HG03066 (cell line): ENCODE results near the gene KRTAP1-1.
"Not testable (repeated sequence)": the region's sequence is repeated elsewhere in the genome, so short reads cannot be mapped to it uniquely, and the experiment has no call there.

ENCODE experiments used
- ATAC-seq: cut with Tn5 transposase; IDR thresholded peaks from one replicate; pipeline ENCODE4 v1.9.1; 2021; ENCODE audit warnings: low read depth; ENCODE audit not compliant: unreplicated experiment

KRTAP1-1 gene

GRCh38 chr17:41013606-41014005 is 27.6 kb downstream of the KRTAP1-1 start:
- ATAC-seq, result no peak

GRCh38 chr17:41013181-41013580 is 28.1 kb downstream of the KRTAP1-1 start:
- ATAC-seq, result no peak

GRCh38 chr17:41012326-41013120 is 28.7 kb downstream of the KRTAP1-1 start:
- ATAC-seq, result no peak

DNA sequence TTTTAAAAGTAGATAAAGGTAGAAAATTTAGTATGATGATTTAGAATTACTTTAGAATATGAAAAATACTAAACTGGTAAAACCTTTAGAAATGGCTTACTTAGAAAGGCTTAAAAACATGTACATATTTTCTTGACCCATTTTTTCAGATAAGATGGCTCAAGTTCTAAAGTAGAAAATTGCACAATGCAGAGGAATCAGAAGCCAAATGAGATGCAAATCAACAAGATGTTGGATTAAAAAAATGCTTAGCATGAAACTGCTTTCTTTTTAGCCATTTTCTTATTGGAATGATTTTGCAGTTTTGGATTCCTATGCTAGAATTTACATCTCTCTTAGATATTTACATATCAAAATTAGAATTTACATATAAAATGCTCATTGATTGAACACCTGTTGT is 30.8 kb downstream of the KRTAP1-1 start:
- no peak for ATAC-seq

- ATAC-seq, result no peak
These were observed 31.3 kb downstream of the KRTAP1-1 start for GRCh38 chr17:41009936-41010335.

DNA sequence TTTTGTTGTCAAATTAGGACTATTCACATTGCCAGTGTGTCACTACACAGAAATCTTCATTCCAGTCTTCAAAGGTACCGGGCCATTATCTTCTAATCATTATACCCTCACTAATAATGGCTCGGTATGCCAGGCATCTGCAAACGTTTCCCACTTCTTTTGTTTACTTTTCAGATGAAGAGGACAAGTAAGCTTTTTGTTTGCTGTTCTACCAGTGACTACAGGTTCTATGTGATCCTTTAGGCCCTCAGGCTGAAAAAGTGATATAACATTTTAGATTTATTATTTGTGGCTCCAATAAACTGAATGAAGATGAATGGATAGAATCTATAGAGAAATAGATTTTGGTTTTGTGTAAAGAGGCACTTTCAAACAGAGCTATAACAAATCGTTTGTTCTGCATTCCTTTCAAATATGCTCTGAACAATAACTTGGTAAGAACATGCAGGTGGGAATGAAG is 31.9 kb downstream of the KRTAP1-1 start:
- ATAC-seq, result no peak

DNA sequence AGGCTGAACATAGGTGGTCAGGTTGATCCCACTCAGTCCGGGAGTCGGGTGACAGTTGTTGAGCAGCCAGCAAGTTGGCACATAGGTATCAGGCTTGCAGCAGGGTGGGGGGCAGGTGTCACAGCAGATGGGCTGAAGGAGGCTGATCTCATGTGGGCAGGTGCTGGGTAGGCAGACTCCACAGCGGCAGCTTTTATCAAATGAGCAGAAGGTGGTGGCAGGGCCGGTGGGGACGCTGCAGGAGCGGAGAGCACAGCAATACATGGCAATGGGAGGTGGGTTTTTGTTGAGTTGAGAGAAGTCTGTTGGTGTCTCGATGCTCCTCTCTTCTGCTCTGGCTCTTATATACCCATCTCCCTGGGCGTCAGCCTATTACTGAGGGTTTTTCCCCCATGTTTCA is 32.4 kb downstream of the KRTAP1-1 start, which contains the start of gene KRTAP3-1:
KRTAP3-1 (minus strand) TSS at position 318 of the 400 bp plus-strand sequence; CDS start at position 264, 54 bp downstream.
- ATAC-seq, result no peak

DNA sequence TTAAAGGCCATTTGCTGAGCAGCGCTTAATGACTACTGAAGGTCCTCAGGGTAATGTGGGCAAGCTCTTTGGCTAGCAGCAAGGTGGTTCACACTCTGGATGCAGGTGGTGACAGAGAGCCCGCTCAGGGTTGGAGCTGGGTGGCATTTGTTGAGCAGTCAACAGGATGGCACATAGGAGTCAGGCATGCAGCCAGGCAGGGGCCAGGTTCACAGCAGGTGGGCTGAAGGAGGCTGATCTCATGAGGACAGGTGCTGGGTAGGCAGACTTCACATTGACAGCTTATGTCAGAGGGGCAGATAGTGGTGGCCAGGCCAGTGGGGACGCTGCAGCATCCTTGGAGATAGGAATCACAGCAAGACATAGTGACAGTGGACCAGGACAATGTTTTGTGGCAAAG is 36.9 kb downstream of the KRTAP1-1 start:
- ATAC-seq, result no peak

- ATAC-seq, result no peak
These were observed 37.3 kb downstream of the KRTAP1-1 start for GRCh38 chr17:41003926-41004325.

DNA sequence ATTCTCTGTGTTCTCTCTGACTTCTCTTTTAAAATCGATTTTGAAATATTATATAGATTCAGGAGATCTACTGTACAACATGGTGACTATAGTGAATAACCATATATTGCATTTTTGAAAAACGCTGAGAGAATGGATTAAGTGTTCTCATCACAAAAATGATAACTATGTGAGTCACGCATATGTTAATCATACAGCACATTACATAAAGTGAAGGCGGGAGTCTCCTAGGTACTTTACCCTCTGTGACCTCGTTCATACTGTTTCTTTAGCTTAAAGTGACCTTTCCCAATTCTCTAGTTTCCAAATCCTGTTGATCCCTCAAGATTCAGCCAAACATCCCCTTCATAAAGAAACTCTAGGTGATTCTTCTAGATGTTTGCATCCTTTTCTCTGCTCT is 38.4 kb downstream of the KRTAP1-1 start:
- no peak for ATAC-seq

- ATAC-seq, result no peak
These were observed 39.5 kb downstream of the KRTAP1-1 start for GRCh38 chr17:41001795-41002194.

GRCh38 chr17:40999563-40999962 is 41.7 kb downstream of the KRTAP1-1 start, which contains the start of gene KRTAP3-2:
Gene KRTAP3-2, minus strand, starts transcription at chr17:40999906. Its CDS starts 53 bp downstream, at chr17:40999853.
- ATAC-seq, result not testable (repeated sequence)

- ATAC-seq, result no peak
These were observed 43.9 kb downstream of the KRTAP1-1 start for GRCh38 chr17:40997361-40997760.

- no peak for ATAC-seq
These were observed 44.4 kb downstream of the KRTAP1-1 start for GRCh38 chr17:40996829-40997228.

DNA sequence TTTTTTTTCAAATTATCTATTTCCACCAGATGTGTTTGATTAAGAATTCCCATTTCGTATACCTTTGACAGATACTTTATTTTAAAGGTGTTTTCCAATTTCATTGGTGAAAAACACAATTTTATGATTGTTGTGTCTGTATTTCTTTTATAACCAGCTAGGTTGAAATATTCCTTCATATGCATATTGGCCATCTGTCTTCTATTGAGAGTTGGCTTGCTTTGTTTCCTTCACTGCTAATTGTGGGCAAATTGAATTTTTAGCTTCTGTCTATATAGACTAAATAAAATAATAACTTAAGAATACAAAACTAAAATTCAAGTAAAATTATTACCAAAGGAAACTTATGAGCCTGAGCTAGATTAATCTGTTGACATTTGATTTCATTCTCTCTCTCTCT is 46.1 kb downstream of the KRTAP1-1 start:
- no peak for ATAC-seq

DNA sequence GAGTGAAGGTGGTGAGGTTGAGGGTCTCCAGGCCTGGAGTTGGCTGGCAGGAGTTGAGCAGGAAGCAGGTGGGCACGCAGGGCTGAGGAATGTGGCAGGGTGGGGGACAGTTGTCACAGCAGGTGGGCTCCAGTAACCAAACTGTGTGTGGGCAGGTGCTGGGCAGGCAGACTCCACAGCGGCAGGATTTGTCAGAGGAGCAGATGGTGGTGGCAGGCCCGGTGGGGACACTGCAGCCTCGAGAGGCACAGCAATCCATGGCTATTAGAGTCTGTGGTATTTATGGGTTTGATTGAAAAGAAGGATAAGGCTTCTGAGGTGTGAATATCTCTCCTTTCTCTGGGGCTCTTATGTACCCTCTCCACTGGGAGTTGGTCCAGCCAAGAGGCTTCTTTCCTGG is 47.4 kb downstream of the KRTAP1-1 start, which contains the start of gene KRTAP3-3:
KRTAP3-3 (minus strand) TSS at position 326 of the 400 bp plus-strand sequence; CDS start at position 259, 67 bp downstream.
- ATAC-seq, result no peak

GRCh38 chr17:40993084-40993483 is 48.2 kb downstream of the KRTAP1-1 start:
- no peak for ATAC-seq

DNA sequence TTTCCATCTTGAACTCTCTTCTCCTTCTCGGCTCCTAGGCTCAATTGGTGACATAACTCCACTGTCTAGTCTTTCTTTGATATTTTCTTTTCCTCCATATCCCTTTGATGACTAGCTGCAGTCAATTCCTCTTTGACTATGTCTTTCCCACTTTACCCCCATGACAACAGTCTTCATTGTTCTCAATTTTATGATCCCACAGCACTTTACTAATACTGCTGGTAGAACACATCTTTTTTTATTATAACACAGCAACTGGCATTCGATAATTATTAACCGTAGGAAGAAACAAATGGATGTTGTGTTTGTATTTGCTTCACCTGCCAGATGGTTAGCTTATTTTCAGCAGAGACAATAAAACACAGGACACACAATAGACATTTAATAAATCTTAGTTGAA is 48.6 kb downstream of the KRTAP1-1 start:
- no peak for ATAC-seq
